Endodermal cell (in vitro differentiated cells): Measurements from ENCODE around the gene LAMTOR1. TPM values are rescaled to one million over a fixed set of nuclear protein-coding genes. Genes with fewer than 3 reads are reported as not detected.
A peak's percentile ranks its signal among the peaks of the same experiment; 100 is the strongest.

Experiments used
- DNase-seq: peaks from one replicate; pipeline ENCODE4 v3.0.0-alpha.2; 2017
- H3K27ac ChIP-seq: 2 replicates; pipeline ENCODE4 v1.5.1; 2013; ENCODE audit warnings: mild to moderate bottlenecking, low read depth, low read length, moderate library complexity
- H3K27me3 ChIP-seq: 2 replicates; pipeline ENCODE4 v1.6.1; 2013; ENCODE audit warnings: mild to moderate bottlenecking, low read length, moderate library complexity; ENCODE audit not compliant: insufficient read depth, control insufficient read depth, poor library complexity, severe bottlenecking
- H3K36me3 ChIP-seq: 2 replicates; pipeline ENCODE4 v1.7.0; 2013; ENCODE audit warnings: mild to moderate bottlenecking, low read length, moderate library complexity; ENCODE audit not compliant: control insufficient read depth, insufficient read depth
- H3K4me1 ChIP-seq: one replicate; pipeline ENCODE4 v1.7.0; 2013; ENCODE audit warnings: low read length; ENCODE audit not compliant: control insufficient read depth, insufficient read depth
- H3K4me3 ChIP-seq: 2 replicates; pipeline ENCODE4 v1.5.1; 2013; ENCODE audit warnings: mild to moderate bottlenecking, low read length, moderate library complexity
- H3K9ac ChIP-seq: 2 replicates; pipeline ENCODE4 v1.6.1; 2013; ENCODE audit warnings: mild to moderate bottlenecking, low read length, moderate library complexity; ENCODE audit not compliant: poor library complexity, severe bottlenecking; ENCODE audit errors: extremely low read depth
- H3K9me3 ChIP-seq: 2 replicates; pipeline ENCODE4 v1.6.1; 2013; ENCODE audit warnings: mild to moderate bottlenecking, low read length, moderate library complexity; ENCODE audit not compliant: control insufficient read depth
- H3K27ac Mint-ChIP-seq: 2 replicates; pipeline ENCODE4 v1.8.0; 2020; ENCODE audit warnings: mixed read lengths
- H3K27me3 Mint-ChIP-seq: 2 replicates; pipeline ENCODE4 v1.8.0; 2021; ENCODE audit warnings: mild to moderate bottlenecking, mixed read lengths; ENCODE audit not compliant: insufficient read depth
- H3K36me3 Mint-ChIP-seq: 2 replicates; pipeline ENCODE4 v1.8.0; 2020; ENCODE audit warnings: low read depth, mixed read lengths
- H3K4me1 Mint-ChIP-seq: 2 replicates; pipeline ENCODE4 v1.8.0; 2020; ENCODE audit warnings: mixed read lengths
- H3K4me3 Mint-ChIP-seq: 2 replicates; pipeline ENCODE4 v1.8.0; 2020; ENCODE audit warnings: mild to moderate bottlenecking, moderate library complexity, mixed read lengths
- H3K9me3 Mint-ChIP-seq: 2 replicates; pipeline ENCODE4 v1.8.0; 2020; ENCODE audit warnings: mild to moderate bottlenecking, mixed read lengths
- CTCF ChIP-seq: fragments of 200-600 bp; sonication (generic); conservative IDR thresholded peaks from 2 replicates; pipeline ENCODE4 v1.5.0; 2021; ENCODE audit warnings: antibody characterized with exemption, mild to moderate bottlenecking
- WGBS, 2 experiments: methylation state at CpG; one replicate each; pipeline versions ENCODE4 v1.1.5 to v1.1.7; 2013; ENCODE audit warnings: missing lambda C conversion rate in 2 of 2, mixed read lengths in 1 of 2; ENCODE audit not compliant: insufficient coverage in 1 of 2, insufficient read length in 1 of 2; 5-methylcytosine and 5-hydroxymethylcytosine counted together
- long read RNA-seq, 4 experiments: library from polyadenylated mRNA in 2 of 4; library from RNA in 1 of 4; library from capped mRNA in 1 of 4; stranded (forward) in 3 of 4; unstranded in 1 of 4; transcript quantifications; one replicate each; pipeline ENCODE4 v2.0.0, GENCODE V29; 2020 to 2021; ENCODE audit warnings: inconsistent platforms in 1 of 4
- polyA plus RNA-seq, 2 experiments: library from polyadenylated mRNA; stranded (reverse); fragments of 50-300 nt; gene quantifications; one replicate each; pipeline ENCODE4 v1.2.3, GENCODE V29; 2013
- total RNA-seq, 2 donors: library from RNA; stranded (reverse); fragmentation: NEBNext Ultra II Directional in 1 of 2; extraction: Animal tissue kit (Norgen Biotek cat#: 25700) in 1 of 2; gene quantifications; 2 replicates in 1 of 2; 3 replicates in 1 of 2; pipeline ENCODE4 v1.2.1, GENCODE V29; 2021

Gene LAMTOR1
- 100 to 1,000 TPM in 1 of 2 donors, 10 to 100 TPM in 1; 92.0 to 104 TPM for total RNA-seq
- 114 TPM for polyA plus RNA-seq (2013, experiment 1 of 2)
- 111 TPM for polyA plus RNA-seq (2013, experiment 2 of 2)
- long read RNA-seq, experiment 1, transcript LAMTOR1-201 (5 exons, 1,179 nt), result major isoform, 73 of 99 reads
- long read RNA-seq, experiment 1, partial matches to known transcripts, result 9 of 99 reads
- long read RNA-seq, experiment 1, other reads (novel, unspliced or antisense), result 17 of 99 reads
- long read RNA-seq, experiment 2, transcript LAMTOR1-201 (5 exons, 1,179 nt), result major isoform, 129 of 139 reads
- long read RNA-seq, experiment 2, partial matches to known transcripts, result 3 of 139 reads
- long read RNA-seq, experiment 2, other reads (novel, unspliced or antisense), result 6 of 139 reads
- long read RNA-seq, experiment 3, transcript LAMTOR1-201 (5 exons, 1,179 nt), result major isoform, 218 of 226 reads
- long read RNA-seq, experiment 3, partial matches to known transcripts, result 3 of 226 reads
- long read RNA-seq, experiment 3, other reads (novel, unspliced or antisense), result 5 of 226 reads
- long read RNA-seq, experiment 4, transcript LAMTOR1-201 (5 exons, 1,179 nt), result major isoform, 321 of 323 reads
- long read RNA-seq, experiment 4, partial matches to known transcripts, result 0 of 323 reads
- long read RNA-seq, experiment 4, other reads (novel, unspliced or antisense), result 2 of 323 reads

GRCh38 chr11:72102946-72103753 lies at the start of gene LAMTOR1:
Gene LAMTOR1, minus strand, starts transcription at chr11:72103297. Its CDS starts 73 bp downstream, at chr11:72103224.
- Mint-ChIP-seq H3K27ac (peak within 1 kb of the TSS; percentile 92), H3K36me3 (peaks cover 32% of the 10 kb centered on the region), H3K4me3 (peak within 1 kb of the TSS; percentile 80), H3K9me3 (peaks cover 3% of the 10 kb centered on the region), H3K4me1 (peaks cover 20% of the 10 kb centered on the region), H3K27me3 (no peaks in the 10 kb centered on the region)
- Histone ChIP-seq H3K36me3 (peaks cover 32% of the 10 kb centered on the region), H3K9me3 (no peaks in the 10 kb centered on the region), H3K4me3 (peak within 1 kb of the TSS; percentile 93), H3K4me1 (no peaks in the 10 kb centered on the region), H3K9ac (peak within 1 kb of the TSS; percentile 96), H3K27ac (peak within 1 kb of the TSS; percentile 71), H3K27me3 (no peaks in the 10 kb centered on the region)
- peak; percentile 73 for TF ChIP-seq CTCF
- WGBS, 2 experiments, result 5 to 17% methylated on average over 23 to 64 of the region's 64 CpGs
- DNase-seq, result peak; percentile 100

- Mint-ChIP-seq H3K9me3 (peaks cover 15% of the 10 kb centered on the region), H3K27ac (no peak overlapping the region), H3K36me3 (no peaks in the 10 kb centered on the region), H3K27me3 (peaks cover 5% of the 10 kb centered on the region), H3K4me1 (no peaks in the 10 kb centered on the region), H3K4me3 (no peak overlapping the region)
- Histone ChIP-seq H3K27me3 (no peaks in the 10 kb centered on the region), H3K27ac (no peak overlapping the region), H3K9me3 (no peaks in the 10 kb centered on the region), H3K9ac (no peak overlapping the region), H3K36me3 (no peaks in the 10 kb centered on the region), H3K4me3 (no peak overlapping the region), H3K4me1 (no peaks in the 10 kb centered on the region)
- no peak for TF ChIP-seq CTCF
- 96 to 100% methylated on average over 3 to 4 of the region's 4 CpGs for WGBS, 2 experiments
- no peak for DNase-seq
Measured at GRCh38 chr11:72150882-72151281, 47.8 kb upstream of the LAMTOR1 start.

GRCh38 chr11:72146625-72147024 lies 43.5 kb upstream of the LAMTOR1 start:
- TF ChIP-seq CTCF, result no peak
- Histone ChIP-seq H3K4me3 (no peak overlapping the region), H3K9ac (no peak overlapping the region), H3K27me3 (no peaks in the 10 kb centered on the region), H3K27ac (no peak overlapping the region), H3K36me3 (no peaks in the 10 kb centered on the region), H3K4me1 (no peaks in the 10 kb centered on the region), H3K9me3 (no peaks in the 10 kb centered on the region)
- H3K4me3 Mint-ChIP-seq, result no peak overlapping the region
- H3K4me1 Mint-ChIP-seq, result no peaks in the 10 kb centered on the region
- no peak overlapping the region for H3K27ac Mint-ChIP-seq
- no peak for DNase-seq
- H3K9me3 Mint-ChIP-seq, result peaks cover 5% of the 10 kb centered on the region
- H3K27me3 Mint-ChIP-seq, result peaks cover 14% of the 10 kb centered on the region
- 38 to 42% methylated on average over 2 of the region's 2 CpGs for WGBS, 2 experiments
- no peaks in the 10 kb centered on the region for H3K36me3 Mint-ChIP-seq
